NCI-H146 treated with DMSO at 0.1 percent for 48 hours (cell line): Measurements from ENCODE around the gene GUCY2F.

Experiments
- DNase-seq: peaks from one replicate; lab custom pipeline; 2025; ENCODE audit not compliant: unreplicated experiment; lab: John Stamatoyannopoulos, UW

Gene GUCY2F

GRCh38 chrX:109398061-109398460, 83.8 kb downstream of the GUCY2F start:
- no peak for DNase-seq

GRCh38 chrX:109393859-109394258, 88.0 kb downstream of the GUCY2F start:
- no peak for DNase-seq

- DNase-seq = no peak
Measured at GRCh38 chrX:109392895-109393294, 89.0 kb downstream of the GUCY2F start.

- DNase-seq = no peak
Measured at GRCh38 chrX:109390556-109390955, 91.3 kb downstream of the GUCY2F start.

GRCh38 chrX:109389917-109390316, 92.0 kb downstream of the GUCY2F start:
- DNase-seq = no peak

GRCh38 chrX:109384699-109385098, 97.2 kb downstream of the GUCY2F start:
- DNase-seq = no peak

- no peak for DNase-seq
Measured at GRCh38 chrX:109382332-109382731, 99.6 kb downstream of the GUCY2F start.

- no peak for DNase-seq
Measured at GRCh38 chrX:109378281-109378680, 103.6 kb downstream of the GUCY2F start.

- DNase-seq = no peak
Measured at GRCh38 chrX:109374262-109374960, 107.5 kb downstream of the GUCY2F start.

GRCh38 chrX:109373468-109373867, 108.4 kb downstream of the GUCY2F start:
- DNase-seq = no peak

- DNase-seq = no peak
Measured at GRCh38 chrX:109372716-109373115, 109.2 kb downstream of the GUCY2F start.

- no peak for DNase-seq
Measured at GRCh38 chrX:109372291-109372690, 109.6 kb downstream of the GUCY2F start.

GRCh38 chrX:109362101-109362500, 119.8 kb downstream of the GUCY2F start:
- no peak for DNase-seq

- DNase-seq = no peak
Measured at GRCh38 chrX:109360301-109360700, 121.6 kb downstream of the GUCY2F start.

GRCh38 chrX:109357706-109358105, 124.2 kb downstream of the GUCY2F start:
- no peak for DNase-seq

GRCh38 chrX:109356684-109357083, 125.2 kb downstream of the GUCY2F start:
- DNase-seq = no peak

- DNase-seq = no peak
Measured at GRCh38 chrX:109352066-109352588, 129.8 kb downstream of the GUCY2F start.

- no peak for DNase-seq
Measured at GRCh38 chrX:109351557-109351956, 130.3 kb downstream of the GUCY2F start.

- DNase-seq = no peak
Measured at GRCh38 chrX:109350551-109350950, 131.3 kb downstream of the GUCY2F start.

GRCh38 chrX:109350051-109350450, 131.8 kb downstream of the GUCY2F start:
- DNase-seq = no peak

- no peak for DNase-seq
Measured at GRCh38 chrX:109347632-109348031, 134.3 kb downstream of the GUCY2F start.

GRCh38 chrX:109346491-109346890, 135.4 kb downstream of the GUCY2F start:
- DNase-seq = no peak

GRCh38 chrX:109345856-109346255, 136.0 kb downstream of the GUCY2F start:
- DNase-seq = no peak
